DOHH2 (cell line): ENCODE results near the gene LCOR.

Experiments used
- EZH2phosphoT487 ChIP-seq: fragments of 200-600 bp; sonication (generic); IDR thresholded peaks from 2 replicates; pipeline ENCODE4 v1.6.1; 2017; ENCODE audit warnings: borderline replicate concordance, mild to moderate bottlenecking, antibody characterized with exemption, low read length, moderate library complexity, mixed read lengths
- TF ChIP-seq, protein P1 (sequence below): fragments of 200-600 bp; sonication (generic); IDR thresholded peaks from one replicate; pipeline ENCODE4 v1.5.1; 2014; ENCODE audit warnings: antibody characterized with exemption, mild to moderate bottlenecking, low read depth, low read length; ENCODE audit not compliant: poor library complexity, severe bottlenecking

- TF ChIP-seq, protein P1, sequence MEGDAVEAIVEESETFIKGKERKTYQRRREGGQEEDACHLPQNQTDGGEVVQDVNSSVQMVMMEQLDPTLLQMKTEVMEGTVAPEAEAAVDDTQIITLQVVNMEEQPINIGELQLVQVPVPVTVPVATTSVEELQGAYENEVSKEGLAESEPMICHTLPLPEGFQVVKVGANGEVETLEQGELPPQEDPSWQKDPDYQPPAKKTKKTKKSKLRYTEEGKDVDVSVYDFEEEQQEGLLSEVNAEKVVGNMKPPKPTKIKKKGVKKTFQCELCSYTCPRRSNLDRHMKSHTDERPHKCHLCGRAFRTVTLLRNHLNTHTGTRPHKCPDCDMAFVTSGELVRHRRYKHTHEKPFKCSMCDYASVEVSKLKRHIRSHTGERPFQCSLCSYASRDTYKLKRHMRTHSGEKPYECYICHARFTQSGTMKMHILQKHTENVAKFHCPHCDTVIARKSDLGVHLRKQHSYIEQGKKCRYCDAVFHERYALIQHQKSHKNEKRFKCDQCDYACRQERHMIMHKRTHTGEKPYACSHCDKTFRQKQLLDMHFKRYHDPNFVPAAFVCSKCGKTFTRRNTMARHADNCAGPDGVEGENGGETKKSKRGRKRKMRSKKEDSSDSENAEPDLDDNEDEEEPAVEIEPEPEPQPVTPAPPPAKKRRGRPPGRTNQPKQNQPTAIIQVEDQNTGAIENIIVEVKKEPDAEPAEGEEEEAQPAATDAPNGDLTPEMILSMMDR = no peak
- TF ChIP-seq EZH2phosphoT487 = no peak
These were observed 70.7 kb downstream of the LCOR start for GRCh38 chr10:96902731-96903358.
